NCI-H748 (cell line): ENCODE data around the gene TBC1D17.
A peak's percentile ranks its signal among the peaks of the same experiment; 100 is the strongest.
"Not testable (repeated sequence)": the region's sequence is repeated elsewhere in the genome, so short reads cannot be mapped to it uniquely, and the experiment has no call there.

Experiments used
- DNase-seq: peaks from one replicate; lab custom pipeline; 2025; ENCODE audit not compliant: unreplicated experiment; lab: John Stamatoyannopoulos, UW

TBC1D17 gene

GRCh38 chr19:49916839-49917733, 39.6 kb downstream of the TBC1D17 start:
- DNase-seq, result no peak

- DNase-seq, result no peak
Measured at GRCh38 chr19:49918089-49918488, 40.6 kb downstream of the TBC1D17 start.

- peak; percentile 56 for DNase-seq
Measured at GRCh38 chr19:49920624-49921363, 43.3 kb downstream of the TBC1D17 start.

- DNase-seq, result no peak
Measured at GRCh38 chr19:49921871-49922795, 44.6 kb downstream of the TBC1D17 start.

GRCh38 chr19:49923055-49924003, 45.8 kb downstream of the TBC1D17 start:
- no peak for DNase-seq

- no peak for DNase-seq
Measured at GRCh38 chr19:49924004-49924880, 46.7 kb downstream of the TBC1D17 start.

- DNase-seq, result not testable (repeated sequence)
Measured at GRCh38 chr19:49924881-49925210, 47.3 kb downstream of the TBC1D17 start.

GRCh38 chr19:49925486-49925885, 48.0 kb downstream of the TBC1D17 start:
- no peak for DNase-seq

GRCh38 chr19:49926515-49926914, 49.0 kb downstream of the TBC1D17 start:
- no peak for DNase-seq

- no peak for DNase-seq
Measured at GRCh38 chr19:49927526-49928264, 50.2 kb downstream of the TBC1D17 start.

GRCh38 chr19:49929121-49929610, 51.7 kb downstream of the TBC1D17 start, which contains the start of the genes ATF5 and NUP62:
Gene ATF5, plus strand, starts transcription at chr19:49929205. Its CDS starts 1,646 bp downstream, at chr19:49930851.
Gene NUP62, minus strand, starts transcription at chr19:49929504. Its CDS starts 19,697 bp downstream, at chr19:49909807.
- peak; percentile 97 for DNase-seq

GRCh38 chr19:49929611-49930482, 52.3 kb downstream of the TBC1D17 start:
- DNase-seq, result peak; percentile 98

GRCh38 chr19:49930483-49931011, 53.0 kb downstream of the TBC1D17 start:
- peak; percentile 80 for DNase-seq

- no peak for DNase-seq
Measured at GRCh38 chr19:49931293-49932040, 54.0 kb downstream of the TBC1D17 start.

- DNase-seq, result no peak
Measured at GRCh38 chr19:49932041-49932451, 54.5 kb downstream of the TBC1D17 start.

- no peak for DNase-seq
Measured at GRCh38 chr19:49932731-49933131, 55.2 kb downstream of the TBC1D17 start.
